Thymus (tissue), 11 donors: ENCODE data around the gene TDRD9. TPM values are rescaled to one million over a fixed set of nuclear protein-coding genes. Genes with fewer than 3 reads are reported as not detected.

Experiments
- DNase-seq, 9 donors: peaks; one replicate each; pipeline ENCODE4 v3.0.0-alpha.2; 2013; ENCODE audit warnings: low spot score in 9 of 9, low read depth in 6 of 9, missing footprints in 1 of 9
- H3K27ac ChIP-seq, 2 donors: one replicate each; pipeline ENCODE4 v1.5.1; 2013; ENCODE audit warnings: control low read depth in 1 of 2, low read depth in 1 of 2, low read length in 1 of 2, mild to moderate bottlenecking in 1 of 2, moderate library complexity in 1 of 2
- H3K27me3 ChIP-seq, 2 donors: one replicate each; pipeline ENCODE4 v1.5.1; 2013; ENCODE audit warnings: low read length in 1 of 2; ENCODE audit not compliant: control insufficient read depth in 2 of 2, insufficient read depth in 1 of 2
- H3K36me3 ChIP-seq, 2 donors: one replicate each; pipeline ENCODE4 v1.5.1; 2013; ENCODE audit warnings: low read length in 1 of 2, mild to moderate bottlenecking in 1 of 2, moderate library complexity in 1 of 2; ENCODE audit not compliant: control insufficient read depth in 2 of 2, insufficient read depth in 2 of 2
- H3K4me1 ChIP-seq, 2 donors: one replicate each; pipeline ENCODE4 v1.5.1; 2013; ENCODE audit warnings: low read length in 2 of 2; ENCODE audit not compliant: control insufficient read depth in 2 of 2, insufficient read depth in 2 of 2
- H3K4me3 ChIP-seq, 2 donors: one replicate each; pipeline ENCODE4 v1.5.1; 2013; ENCODE audit warnings: low read length in 2 of 2, control low read depth in 1 of 2, mild to moderate bottlenecking in 1 of 2
- H3K9me3 ChIP-seq, 2 donors: one replicate each; pipeline ENCODE4 v1.5.1; 2013; ENCODE audit warnings: low read length in 1 of 2, mild to moderate bottlenecking in 1 of 2; ENCODE audit not compliant: control insufficient read depth in 2 of 2, insufficient read depth in 1 of 2
- WGBS: extraction: QIAGEN DNeasy Blood & Tissue Kit; methylation state at CpG from one replicate; pipeline ENCODE4 v1.1.7; 2013; 5-methylcytosine and 5-hydroxymethylcytosine counted together
- polyA plus RNA-seq: library from polyadenylated mRNA; stranded (reverse); fragments of 200-250 nt; gene quantifications from one replicate; pipeline ENCODE4 v1.2.3, GENCODE V29; 2013
- total RNA-seq: library from RNA; stranded (reverse); fragments of 120-200 nt; gene quantifications from one replicate; pipeline ENCODE4 v1.2.4, GENCODE V29; 2013
- donor health status: healthy.

The TDRD9 gene
- total and polyA plus RNA-seq, 2 donors, result 0.76 to 3.8 TPM

DNA sequence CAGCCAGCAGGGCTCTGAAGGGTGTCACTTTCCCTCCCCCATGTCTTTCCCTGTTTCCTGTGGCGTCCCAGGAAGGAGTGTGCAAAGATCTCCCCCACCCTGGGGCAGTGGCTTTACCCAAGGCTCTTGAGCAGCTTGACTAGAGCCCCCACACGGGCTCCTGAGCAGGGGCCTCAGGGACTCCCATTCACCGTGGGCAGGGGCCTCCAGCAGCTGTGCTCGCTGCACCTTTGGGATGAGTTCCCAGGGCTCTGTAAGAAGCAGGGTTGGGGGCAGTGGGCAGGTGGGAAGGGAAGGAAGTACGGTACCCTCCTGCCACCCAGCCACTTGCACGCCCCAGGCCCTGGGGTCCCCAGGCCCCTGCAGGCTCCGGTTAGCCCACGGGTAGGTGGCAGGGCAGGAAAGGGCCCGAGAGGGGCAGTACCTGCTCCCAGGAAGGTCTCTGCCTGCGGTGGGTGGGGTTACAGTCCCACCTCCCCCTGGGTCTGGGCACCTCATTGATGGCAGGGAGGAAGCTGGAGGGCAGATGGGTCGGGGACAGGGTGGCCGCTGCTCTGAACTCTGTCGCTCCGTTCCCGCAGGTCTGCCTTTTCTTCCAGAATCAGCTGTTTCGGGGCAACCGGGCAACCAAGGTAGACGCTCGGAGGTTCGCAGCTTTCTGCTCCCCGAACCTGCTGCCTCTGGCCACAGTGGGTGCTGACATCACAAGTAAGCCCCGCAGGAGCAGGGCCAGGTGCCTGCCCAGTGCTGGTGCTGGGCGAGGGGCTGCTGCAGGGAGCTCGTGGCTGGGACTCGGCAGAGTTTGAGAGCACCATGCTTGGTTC, 170.2 kb downstream of the TDRD9 start:
- no peaks in the 10 kb centered on the region for H3K9me3 ChIP-seq
- no peaks in the 10 kb centered on the region for H3K36me3 ChIP-seq
- no peak for DNase-seq
- H3K27ac ChIP-seq, result no peak overlapping the region
- no peaks in the 10 kb centered on the region for H3K4me1 ChIP-seq
- 90% methylated on average over 25 of the region's 25 CpGs for WGBS
- no peaks in the 10 kb centered on the region for H3K27me3 ChIP-seq
- H3K4me3 ChIP-seq, result no peak overlapping the region

DNA sequence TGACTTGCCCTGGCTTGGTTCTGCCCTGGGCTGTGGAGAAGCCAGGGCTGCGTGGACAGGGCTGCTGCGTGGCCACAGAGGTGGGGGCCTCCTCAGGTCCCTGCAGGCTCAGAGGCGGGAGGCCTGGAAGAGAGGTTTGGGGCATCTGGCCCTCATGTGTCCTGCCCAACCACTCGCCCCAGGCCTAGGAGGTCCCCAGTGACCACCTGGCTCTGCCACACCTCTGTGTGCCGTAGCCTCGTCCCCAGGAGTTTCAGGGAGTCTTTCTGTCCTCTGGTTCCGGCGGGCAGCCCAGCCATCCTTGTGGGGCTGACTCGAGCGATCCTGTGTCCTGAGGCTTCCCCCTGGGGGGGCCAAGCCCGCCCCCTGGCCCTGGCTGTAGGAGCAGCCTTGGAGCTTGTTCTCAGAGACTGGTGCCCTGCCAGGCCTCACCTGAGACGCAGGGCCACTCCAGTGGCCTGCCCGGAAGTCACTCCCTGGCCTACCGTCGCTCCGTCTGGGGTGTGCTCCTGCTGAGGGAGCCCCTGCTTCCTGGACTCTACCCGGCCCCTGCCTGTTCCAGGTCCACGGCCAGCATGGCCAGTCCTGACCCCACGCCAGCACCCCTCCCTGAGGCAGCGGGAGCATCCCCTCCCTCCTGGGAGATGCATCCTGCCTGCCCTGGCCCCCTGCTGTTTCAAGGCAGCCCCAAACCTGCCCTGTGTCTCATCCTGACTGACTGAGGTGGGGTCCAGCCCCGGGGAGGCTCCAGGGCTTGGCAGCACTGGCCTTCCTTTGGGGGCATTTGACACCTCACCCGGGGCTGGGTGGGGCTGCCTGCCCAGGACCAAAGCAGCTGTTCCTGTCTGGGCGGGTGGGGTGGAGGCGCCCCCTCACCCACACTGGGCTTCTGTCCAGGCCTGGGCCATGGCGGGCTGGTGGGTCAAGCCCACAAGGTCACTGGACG, 171.1 kb downstream of the TDRD9 start:
- Histone ChIP-seq H3K4me1 (no peaks in the 10 kb centered on the region), H3K9me3 (no peaks in the 10 kb centered on the region), H3K4me3 (no peak overlapping the region), H3K27me3 (no peaks in the 10 kb centered on the region), H3K36me3 (no peaks in the 10 kb centered on the region), H3K27ac (no peak overlapping the region)
- 90% methylated on average over 26 of the region's 26 CpGs for WGBS
- DNase-seq, result no peak

DNA sequence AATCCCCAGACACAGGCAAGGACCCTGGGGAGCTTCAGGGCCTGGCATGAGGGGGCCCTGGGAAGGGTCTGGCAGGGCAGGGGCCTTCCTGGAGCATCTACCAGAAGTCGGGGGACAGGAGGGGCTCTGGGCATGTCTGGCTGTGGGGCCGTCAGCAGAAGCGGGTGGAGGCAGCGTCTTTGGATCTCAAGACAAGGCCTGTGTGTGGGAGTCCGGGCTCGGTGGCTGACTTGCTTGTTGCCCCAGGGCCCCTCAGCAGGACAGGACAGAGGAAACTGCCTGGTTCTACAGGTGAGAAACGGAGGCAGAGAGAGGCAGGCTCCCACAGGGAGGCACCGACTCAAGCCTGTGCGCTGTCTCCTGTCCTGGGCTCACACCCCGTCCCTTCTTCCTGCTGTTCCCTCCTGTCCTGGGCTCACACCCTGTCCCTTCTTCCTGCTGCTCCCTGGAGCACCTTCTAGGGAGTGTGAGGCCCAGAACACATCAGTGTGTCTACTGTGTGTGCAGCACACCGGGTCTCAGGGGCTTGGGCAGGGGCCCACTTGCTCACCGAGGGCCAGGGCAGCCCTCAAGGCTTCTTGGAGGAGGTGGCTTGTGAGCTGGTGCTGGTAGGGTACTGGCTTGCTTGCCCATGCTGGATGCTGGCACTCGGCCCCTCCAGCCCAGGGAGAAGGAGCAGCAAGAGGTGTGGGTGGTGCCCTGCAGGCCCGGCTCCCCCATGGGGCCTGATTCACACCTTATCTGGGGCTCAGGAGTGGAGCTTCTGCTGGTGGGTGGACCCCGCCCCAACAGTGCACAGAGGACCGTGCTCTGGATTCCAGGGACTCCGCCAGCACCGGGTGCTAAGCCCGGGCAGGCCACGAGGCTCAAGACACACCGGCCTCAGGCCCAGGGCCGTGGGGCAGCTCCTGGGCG, 172.2 kb downstream of the TDRD9 start:
- Histone ChIP-seq H3K27me3 (no peaks in the 10 kb centered on the region), H3K36me3 (no peaks in the 10 kb centered on the region), H3K4me1 (no peaks in the 10 kb centered on the region), H3K9me3 (no peaks in the 10 kb centered on the region), H3K27ac (no peak overlapping the region), H3K4me3 (no peak overlapping the region)
- no peak for DNase-seq
- WGBS, result 90% methylated on average over 23 of the region's 23 CpGs

DNA sequence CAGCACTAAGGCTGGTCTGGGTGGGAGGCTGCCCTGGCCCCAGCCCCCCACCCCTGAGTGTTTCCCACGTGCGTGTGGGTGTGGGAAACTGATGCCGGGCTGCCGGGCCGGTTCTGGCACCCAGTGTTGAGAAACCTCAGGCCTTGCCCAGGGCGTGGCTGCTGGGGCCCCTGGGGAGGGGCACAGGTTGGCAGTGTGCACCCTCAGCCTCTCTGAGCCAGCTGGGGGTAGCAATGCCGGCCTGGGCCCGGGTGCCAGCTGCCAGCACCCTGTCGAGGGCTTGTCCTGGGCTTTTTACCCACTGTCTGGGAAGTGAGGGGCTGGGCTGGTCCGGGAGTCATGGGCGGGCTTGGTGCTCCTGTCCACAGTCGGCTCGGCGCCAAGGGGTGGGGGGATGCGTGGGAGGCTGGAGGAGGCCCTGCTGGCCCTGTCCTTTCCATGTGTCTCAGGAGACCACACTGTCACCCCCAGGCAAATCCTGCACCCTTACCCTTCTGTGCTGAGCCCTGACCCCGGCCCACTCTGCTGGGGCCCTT, 172.9 kb downstream of the TDRD9 start:
- DNase-seq, result no peak
- H3K4me1 ChIP-seq, result no peaks in the 10 kb centered on the region
- no peaks in the 10 kb centered on the region for H3K36me3 ChIP-seq
- H3K27me3 ChIP-seq, result no peaks in the 10 kb centered on the region
- WGBS, result 85% methylated on average over 16 of the region's 16 CpGs
- H3K4me3 ChIP-seq, result no peak overlapping the region
- no peak overlapping the region for H3K27ac ChIP-seq
- no peaks in the 10 kb centered on the region for H3K9me3 ChIP-seq

DNA sequence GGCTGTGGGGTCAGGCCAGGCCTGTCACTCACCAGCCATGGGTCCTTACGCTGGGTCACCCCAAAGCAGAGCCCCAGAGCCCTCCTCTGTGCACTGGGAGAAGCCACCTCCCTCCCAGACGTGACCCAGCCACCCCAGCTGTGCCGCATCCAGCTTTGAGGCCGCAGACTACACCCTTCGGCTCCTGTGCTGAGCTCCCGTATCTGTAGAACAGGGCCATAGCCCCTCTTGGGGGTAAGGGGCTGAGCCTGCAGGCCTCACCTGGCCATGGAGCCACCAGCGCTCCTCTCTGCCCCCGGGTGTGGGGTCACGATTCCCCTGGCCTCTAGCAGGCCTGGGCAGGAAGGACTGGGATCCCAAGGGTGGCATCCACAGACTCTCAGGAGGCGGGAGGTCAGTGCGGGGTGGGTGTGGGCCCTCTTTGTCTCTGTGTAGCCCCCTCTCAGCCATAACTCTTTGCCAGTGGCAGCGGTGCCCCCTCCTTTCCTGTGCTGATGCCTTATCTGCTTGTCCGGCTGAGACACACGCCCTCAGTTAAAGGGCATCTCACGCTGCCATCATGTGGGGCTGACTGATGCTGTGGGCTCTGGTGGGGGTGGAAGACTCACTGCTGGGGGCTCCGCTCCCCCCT, 173.5 kb downstream of the TDRD9 start:
- Histone ChIP-seq H3K27me3 (no peaks in the 10 kb centered on the region), H3K4me3 (no peak overlapping the region), H3K4me1 (no peaks in the 10 kb centered on the region), H3K36me3 (no peaks in the 10 kb centered on the region), H3K27ac (no peak overlapping the region), H3K9me3 (no peaks in the 10 kb centered on the region)
- DNase-seq, result no peak
- 93% methylated on average over 16 of the region's 16 CpGs for WGBS

Other genes with a start within 250 kb of the TDRD9 start
- 15.9 TPM for gene XRCC3, start 213.0 kb upstream of the TDRD9 start, total RNA-seq
- 4.4 TPM for gene XRCC3, start 213.0 kb upstream of the TDRD9 start, polyA plus RNA-seq
- 27.8 TPM for gene ZFYVE21, start 212.6 kb upstream of the TDRD9 start, total RNA-seq
- gene ZFYVE21, start 212.6 kb upstream of the TDRD9 start, polyA plus RNA-seq, result 38.9 TPM
- 3.5 TPM for gene PPP1R13B, start 80.9 kb upstream of the TDRD9 start, total RNA-seq
- 7.4 TPM for gene PPP1R13B, start 80.9 kb upstream of the TDRD9 start, polyA plus RNA-seq
- not detected for gene RD3L, start 14.1 kb downstream of the TDRD9 start, total RNA-seq
- not detected for gene RD3L, start 14.1 kb downstream of the TDRD9 start, polyA plus RNA-seq
- 0.24 TPM for gene ASPG, start 157.2 kb downstream of the TDRD9 start, total RNA-seq
- gene ASPG, start 157.2 kb downstream of the TDRD9 start, polyA plus RNA-seq, result 5.5 TPM
- 1.7 TPM for gene KIF26A, start 210.1 kb downstream of the TDRD9 start, total RNA-seq
- 1.7 TPM for gene KIF26A, start 210.1 kb downstream of the TDRD9 start, polyA plus RNA-seq